Measurements from ENCODE around the gene VWA8.

VWA8 gene

GRCh38 chr13:41976476-41976875 lies 15.6 kb upstream of the VWA8 start:
- no peak for TF ChIP-seq CTCF (conservative IDR thresholded peaks at IDR 0.05)
- TF ChIP-seq ZFX (IDR thresholded peaks at IDR 0.05) = no peak
- no peak overlapping the region for H3K27ac ChIP-seq

GRCh38 chr13:41974262-41974900 lies 13.5 kb upstream of the VWA8 start:
- no peak for TF ChIP-seq CTCF (conservative IDR thresholded peaks at IDR 0.05)
- H3K27ac ChIP-seq = no peak overlapping the region

- TF ChIP-seq ZFX (IDR thresholded peaks at IDR 0.05) = no peak
- TF ChIP-seq CTCF (conservative IDR thresholded peaks at IDR 0.05) = no peak
- no peak overlapping the region for H3K27ac ChIP-seq
Measured at GRCh38 chr13:41973247-41973741, 12.4 kb upstream of the VWA8 start.

GRCh38 chr13:41971848-41972247 lies 10.9 kb upstream of the VWA8 start:
- TF ChIP-seq CTCF (conservative IDR thresholded peaks at IDR 0.05) = no peak
- TF ChIP-seq ZFX (IDR thresholded peaks at IDR 0.05) = no peak
- no peak overlapping the region for H3K27ac ChIP-seq

GRCh38 chr13:41970918-41971317 lies 10.0 kb upstream of the VWA8 start:
- H3K27ac ChIP-seq = no peak overlapping the region
- TF ChIP-seq CTCF (conservative IDR thresholded peaks at IDR 0.05) (no peak), ZFX (IDR thresholded peaks at IDR 0.05) (no peak)

- TF ChIP-seq CTCF (conservative IDR thresholded peaks at IDR 0.05) (no peak), ZFX (IDR thresholded peaks at IDR 0.05) (no peak)
- no peak overlapping the region for H3K27ac ChIP-seq
Measured at GRCh38 chr13:41970022-41970421, 9.1 kb upstream of the VWA8 start.

GRCh38 chr13:41969072-41969471 lies 8.2 kb upstream of the VWA8 start:
- TF ChIP-seq CTCF (conservative IDR thresholded peaks at IDR 0.05) = no peak
- TF ChIP-seq ZFX (IDR thresholded peaks at IDR 0.05) = no peak

More at GRCh38 chr13:41969072-41969471, 8.2 kb upstream of the VWA8 start:
- no peak overlapping the region for H3K27ac ChIP-seq

All from C4-2B (cell line).